Right lung (tissue), 10 donors: Measurements from ENCODE around the gene KLHL12. TPM values are rescaled to one million over a fixed set of nuclear protein-coding genes. Genes with fewer than 3 reads are reported as not detected.

Source experiments
- DNase-seq, 2 donors: peaks; one replicate each; pipeline ENCODE4 v3.0.0-alpha.2; 2013
- long read RNA-seq, 8 donors: transcript quantifications; one replicate each; lab custom pipeline, GENCODE V29; 2026
- polyA plus RNA-seq, 5 donors: library from polyadenylated mRNA; unstranded; fragments of 120-200 nt; gene quantifications; one replicate each; pipeline versions ENCODE4 v1.2.1 to v1.2.3, GENCODE V29; 2013; ENCODE audit warnings: inconsistent platforms in 1 of 5, low replicate concordance in 1 of 5; ENCODE audit not compliant: insufficient read length in 5 of 5, insufficient read depth in 1 of 5

Gene KLHL12
- polyA plus RNA-seq: 10 to 100 TPM; 29.4 to 39.6 (median 36.5) TPM
- long read RNA-seq, donor 1, transcript KLHL12-203 (12 exons, 3,359 nt): major isoform, 7 of 15 reads
- long read RNA-seq, donor 1, partial matches to known transcripts: 8 of 15 reads
- long read RNA-seq, donor 1, other reads (novel, unspliced or antisense): 0 of 15 reads
- long read RNA-seq, donor 2, transcript KLHL12-203 (12 exons, 3,359 nt): major isoform, 6 of 6 reads
- long read RNA-seq, donor 2, partial matches to known transcripts: 0 of 6 reads
- long read RNA-seq, donor 2, other reads (novel, unspliced or antisense): 0 of 6 reads
- long read RNA-seq, donor 3, partial matches to known transcripts: 0 of 2 reads
- long read RNA-seq, donor 3, other reads (novel, unspliced or antisense): 0 of 2 reads
- long read RNA-seq, donor 4, transcript KLHL12-203 (12 exons, 3,359 nt): major isoform, 6 of 6 reads
- long read RNA-seq, donor 4, partial matches to known transcripts: 0 of 6 reads
- long read RNA-seq, donor 4, other reads (novel, unspliced or antisense): 0 of 6 reads
- long read RNA-seq, donor 5, transcript KLHL12-203 (12 exons, 3,359 nt): major isoform, 10 of 15 reads
- long read RNA-seq, donor 5, partial matches to known transcripts: 5 of 15 reads
- long read RNA-seq, donor 5, other reads (novel, unspliced or antisense): 0 of 15 reads
- long read RNA-seq, donor 6, transcript KLHL12-203 (12 exons, 3,359 nt): major isoform, 8 of 8 reads
- long read RNA-seq, donor 6, partial matches to known transcripts: 0 of 8 reads
- long read RNA-seq, donor 6, other reads (novel, unspliced or antisense): 0 of 8 reads
- long read RNA-seq, donor 7, partial matches to known transcripts: 0 of 4 reads
- long read RNA-seq, donor 7, other reads (novel, unspliced or antisense): 0 of 4 reads
- long read RNA-seq, donor 8: 0 reads

DNA sequence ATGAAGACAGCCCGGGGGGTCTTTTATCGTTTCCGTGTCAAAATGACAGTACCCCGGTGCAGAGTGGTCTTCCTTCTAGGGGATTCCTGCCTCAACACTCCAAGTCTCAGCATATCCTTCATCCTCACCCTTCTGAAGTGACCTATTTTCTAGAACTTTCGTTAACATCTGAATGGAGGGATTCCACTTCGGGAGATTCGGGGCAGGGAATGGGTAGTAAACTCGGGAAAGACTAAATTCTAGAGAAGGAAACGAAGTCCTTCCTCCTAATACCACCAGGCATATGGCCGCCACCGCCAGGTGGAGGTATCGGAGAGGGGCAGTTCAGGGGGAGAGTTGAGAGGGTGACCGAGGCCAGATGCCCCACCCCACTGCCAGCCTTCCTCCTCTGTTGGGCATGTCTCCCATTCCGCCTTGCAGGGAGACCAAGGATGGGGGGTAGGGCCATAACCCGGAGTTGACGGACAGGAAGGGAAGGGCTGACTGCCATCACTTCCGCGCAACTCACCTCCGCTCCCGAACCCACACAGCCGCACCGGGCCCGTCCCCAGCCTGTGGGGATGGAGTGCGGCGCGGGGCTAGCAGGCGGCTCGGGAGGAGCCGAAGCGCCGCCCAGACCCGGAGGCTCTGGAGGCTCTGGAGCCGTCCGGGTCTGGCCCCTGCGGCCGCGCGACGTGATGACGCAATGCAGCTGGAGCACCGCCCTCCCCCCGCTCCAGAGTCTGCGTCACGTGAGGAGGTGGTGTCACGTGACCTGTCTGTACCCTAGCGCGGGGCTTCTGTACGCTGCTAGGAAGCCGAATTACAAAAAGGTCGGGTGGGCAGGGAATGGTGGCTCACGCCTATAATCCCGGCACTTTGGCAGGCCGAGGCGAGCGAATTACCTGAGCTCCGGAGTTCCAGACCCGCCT lies at the start of gene KLHL12:
TSS of gene KLHL12 (minus strand) at position 654 of the 911 bp plus-strand sequence. CDS start 2,072 bp downstream, outside the sequence.
- peak; percentile 97 for DNase-seq

DNA sequence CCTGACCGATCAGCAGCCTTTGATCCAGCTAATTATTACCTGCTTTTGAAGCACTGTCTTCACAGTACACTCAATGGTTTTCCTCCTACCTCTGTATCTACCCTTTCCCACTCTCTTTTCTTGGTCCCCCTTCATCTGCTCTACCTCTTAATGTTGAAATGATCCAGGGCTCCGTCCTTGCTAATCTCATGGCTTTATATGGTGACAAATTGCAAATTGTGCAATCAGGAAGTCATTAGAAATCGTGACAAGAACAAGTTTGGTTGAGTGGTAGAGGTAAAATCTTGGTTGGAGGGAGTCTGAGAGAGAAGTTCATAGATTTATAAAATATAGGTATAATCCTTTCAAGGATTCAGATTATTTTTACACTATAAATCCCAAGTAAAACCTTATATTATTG lies 49.6 kb upstream of the KLHL12 start:
- no peak for DNase-seq

DNA sequence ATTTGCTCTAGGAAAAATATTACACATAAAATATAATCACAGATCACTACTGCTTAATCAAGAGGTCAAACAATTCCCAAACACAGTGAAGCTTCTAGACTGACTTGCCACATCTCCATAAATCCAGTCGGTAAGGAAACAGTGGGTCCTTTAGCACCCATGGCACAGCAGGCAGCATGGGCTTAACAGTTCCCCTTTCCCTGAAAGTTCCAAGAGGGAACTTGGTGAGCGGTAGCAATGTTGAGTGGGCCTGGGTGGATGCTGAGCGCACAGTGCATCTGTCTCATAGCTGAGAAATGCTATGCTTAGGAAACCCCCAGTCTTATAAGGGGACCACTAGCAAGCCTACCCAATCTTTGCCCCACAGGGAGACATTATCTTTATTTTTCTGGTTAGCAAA lies 47.8 kb upstream of the KLHL12 start:
- no peak for DNase-seq

DNA sequence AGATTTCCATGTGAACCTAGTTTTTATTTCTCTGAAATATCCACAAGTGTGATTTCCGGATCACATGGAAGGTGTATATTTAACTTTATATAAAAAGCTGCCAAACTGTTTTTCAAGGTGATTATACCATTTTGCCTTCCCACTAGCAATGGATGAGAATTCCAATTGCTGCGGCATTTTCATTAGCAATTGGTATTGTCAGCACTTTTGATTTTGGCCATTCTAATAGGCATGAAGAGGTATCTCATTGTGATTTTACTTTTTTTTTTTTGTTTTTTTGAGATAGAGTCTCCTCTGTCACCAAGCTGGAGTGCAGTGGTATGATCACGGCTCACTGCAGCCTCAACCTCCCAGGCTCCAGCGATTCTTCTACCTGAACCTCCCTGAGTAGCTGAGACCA lies 45.0 kb upstream of the KLHL12 start:
- DNase-seq: no peak

DNA sequence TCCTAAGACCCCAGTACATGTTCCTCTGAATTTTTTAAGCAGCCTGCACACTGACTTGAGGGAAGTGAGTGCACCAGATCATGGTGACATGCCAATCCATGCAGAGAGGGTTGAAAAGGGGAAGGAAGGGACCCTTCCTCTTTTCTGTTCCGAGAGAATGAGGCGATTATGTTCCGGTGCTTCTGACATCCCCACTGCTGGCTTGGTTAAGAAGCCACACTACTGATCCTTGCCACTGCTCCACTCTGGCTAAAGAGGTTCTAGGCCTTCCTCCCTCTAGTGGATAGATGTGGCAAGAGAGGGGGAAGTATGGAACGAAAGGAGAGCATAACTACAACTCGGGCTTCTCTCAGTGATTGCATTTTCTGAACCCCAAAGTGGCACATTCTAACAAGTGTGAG lies 41.9 kb upstream of the KLHL12 start:
- DNase-seq: peak; percentile 17 to 38

DNA sequence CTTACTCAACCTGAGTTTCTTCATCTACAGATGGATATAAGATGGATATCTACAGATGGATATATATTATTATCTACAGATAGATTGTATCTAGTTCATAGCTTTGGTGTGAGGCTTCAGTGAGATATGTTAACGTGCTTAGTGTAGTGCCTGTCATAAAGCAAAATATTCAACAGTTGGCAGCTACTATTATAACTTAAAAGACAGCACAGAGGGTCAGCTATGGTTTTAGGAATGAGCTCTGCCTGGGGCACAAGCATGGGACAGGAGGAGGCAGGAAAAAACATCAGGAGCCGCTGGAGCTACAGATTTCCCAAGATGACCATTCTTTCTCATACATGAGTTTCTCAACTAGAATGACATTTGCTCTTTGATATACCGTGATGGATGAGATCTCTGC lies 41.3 kb upstream of the KLHL12 start:
- no peak for DNase-seq

DNA sequence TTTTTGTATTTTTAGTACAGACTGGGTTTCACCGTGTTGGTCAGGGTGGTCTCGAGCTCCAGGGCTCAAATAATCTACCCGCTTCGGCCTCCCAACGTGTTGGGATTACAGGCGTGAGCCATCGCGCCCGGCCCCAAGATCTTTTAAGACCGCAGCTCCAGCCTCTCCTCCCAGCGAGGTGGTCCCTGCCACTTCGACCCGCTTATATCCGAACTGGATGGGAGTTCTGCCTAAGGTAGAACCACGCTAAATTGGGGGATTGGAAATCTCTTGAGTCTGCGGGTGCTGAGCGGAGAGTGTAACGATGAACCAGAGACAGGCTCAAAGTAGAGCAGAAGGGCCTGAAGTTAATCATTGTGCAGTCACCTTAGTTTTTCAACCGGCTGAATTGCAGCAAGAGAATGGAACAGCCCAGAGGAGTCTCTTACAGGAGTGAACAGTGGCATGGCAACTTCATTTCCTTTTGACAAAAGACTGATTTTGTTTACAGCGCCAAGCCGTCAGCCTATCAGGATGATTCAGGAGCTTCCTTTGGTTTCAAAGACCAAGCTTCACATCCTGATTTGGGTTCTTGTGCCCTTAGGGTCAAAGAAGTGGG lies 40.7 kb upstream of the KLHL12 start:
- peak in 1 of 2 donors; percentile 17 for DNase-seq

DNA sequence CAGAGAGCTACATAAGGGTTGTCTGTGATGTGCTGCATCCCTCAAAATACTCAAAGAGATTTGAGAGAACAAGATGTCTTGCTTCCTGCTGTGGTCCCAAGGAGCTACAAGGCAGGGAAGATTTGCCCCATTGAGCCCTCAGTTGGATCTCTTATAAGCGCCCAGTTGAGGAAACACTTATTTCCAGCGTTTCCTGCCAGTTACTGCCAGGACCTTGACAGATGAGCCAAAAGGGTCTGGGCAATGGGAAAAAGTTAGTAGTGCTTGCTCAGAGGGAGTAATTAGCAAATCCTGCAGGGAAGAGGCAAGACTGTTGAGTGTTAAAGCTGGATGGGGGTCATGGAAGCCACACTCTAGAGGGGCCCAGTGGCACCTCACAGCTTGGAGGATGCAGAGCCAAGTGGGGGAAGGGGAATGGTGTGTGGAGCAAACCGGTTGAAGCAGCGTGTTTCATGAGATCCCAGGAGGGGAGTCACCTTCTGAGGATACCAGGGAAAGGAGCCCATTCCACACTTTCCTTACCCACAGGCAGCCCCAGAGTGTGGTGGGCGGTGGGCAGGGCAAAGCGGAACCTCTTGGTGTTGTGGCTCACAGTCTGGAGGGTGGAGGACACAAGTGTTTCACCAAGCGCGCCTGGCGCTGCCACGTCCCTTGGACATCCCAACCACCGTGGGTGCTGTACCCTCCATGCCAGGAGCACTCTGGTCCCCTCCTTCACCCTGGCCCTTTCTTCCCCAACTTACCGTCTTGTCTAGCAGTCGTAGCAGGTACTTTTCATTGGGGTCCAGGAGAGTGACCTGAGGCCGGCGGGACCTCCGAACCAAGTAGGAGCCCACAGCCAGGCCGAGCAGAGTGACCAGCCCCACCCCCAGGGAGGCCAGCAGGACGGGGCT lies 39.2 kb upstream of the KLHL12 start:
- no peak for DNase-seq

DNA sequence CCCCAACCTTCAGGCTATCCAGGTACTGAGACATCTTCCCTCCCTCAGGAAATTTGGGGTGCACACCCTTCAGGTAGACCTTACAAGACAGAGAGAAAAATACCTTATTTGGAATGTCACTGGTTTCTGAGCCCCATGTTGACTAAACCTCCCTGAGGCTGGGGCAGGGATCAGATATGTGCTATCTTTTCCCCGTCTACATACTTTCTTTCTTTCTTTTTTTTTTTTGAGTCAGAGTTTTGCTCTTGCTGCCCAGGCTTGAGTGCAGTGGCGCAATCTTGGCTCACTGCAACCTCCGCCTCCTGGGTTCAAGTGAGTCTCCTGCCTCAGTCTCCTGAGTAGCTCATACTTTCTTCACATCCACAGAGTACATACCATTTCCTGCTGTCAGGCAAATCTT lies 38.4 kb upstream of the KLHL12 start:
- no peak for DNase-seq

DNA sequence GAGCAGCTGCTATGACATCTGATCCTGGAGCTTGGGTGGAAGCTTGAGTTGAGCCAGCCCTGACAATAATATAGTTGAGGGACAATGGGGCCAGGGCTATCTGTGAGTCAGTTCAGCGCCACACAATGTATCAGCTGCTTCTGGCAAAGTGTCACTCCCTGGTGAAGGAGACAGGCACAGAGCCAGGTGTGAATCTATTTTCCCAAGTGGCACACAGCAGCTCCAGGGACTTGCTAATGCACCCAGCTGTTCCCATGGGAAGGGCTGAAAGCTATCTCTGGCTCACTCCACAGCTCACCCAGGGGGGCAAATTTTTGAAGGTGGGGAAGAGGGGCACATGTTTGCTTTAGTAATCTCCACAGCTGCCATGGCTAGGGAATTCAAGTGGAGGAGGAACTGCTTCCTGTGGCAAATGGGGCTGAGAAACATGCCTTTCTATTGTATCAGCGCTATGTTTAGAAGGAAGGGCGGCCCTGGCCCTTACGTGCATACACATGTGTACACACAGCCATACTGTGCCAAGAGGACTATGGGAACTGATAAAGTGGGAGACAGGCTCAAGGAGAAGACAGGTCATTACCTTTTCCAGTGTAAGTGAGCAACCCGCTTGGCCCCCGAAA lies 37.9 kb upstream of the KLHL12 start:
- DNase-seq: no peak

DNA sequence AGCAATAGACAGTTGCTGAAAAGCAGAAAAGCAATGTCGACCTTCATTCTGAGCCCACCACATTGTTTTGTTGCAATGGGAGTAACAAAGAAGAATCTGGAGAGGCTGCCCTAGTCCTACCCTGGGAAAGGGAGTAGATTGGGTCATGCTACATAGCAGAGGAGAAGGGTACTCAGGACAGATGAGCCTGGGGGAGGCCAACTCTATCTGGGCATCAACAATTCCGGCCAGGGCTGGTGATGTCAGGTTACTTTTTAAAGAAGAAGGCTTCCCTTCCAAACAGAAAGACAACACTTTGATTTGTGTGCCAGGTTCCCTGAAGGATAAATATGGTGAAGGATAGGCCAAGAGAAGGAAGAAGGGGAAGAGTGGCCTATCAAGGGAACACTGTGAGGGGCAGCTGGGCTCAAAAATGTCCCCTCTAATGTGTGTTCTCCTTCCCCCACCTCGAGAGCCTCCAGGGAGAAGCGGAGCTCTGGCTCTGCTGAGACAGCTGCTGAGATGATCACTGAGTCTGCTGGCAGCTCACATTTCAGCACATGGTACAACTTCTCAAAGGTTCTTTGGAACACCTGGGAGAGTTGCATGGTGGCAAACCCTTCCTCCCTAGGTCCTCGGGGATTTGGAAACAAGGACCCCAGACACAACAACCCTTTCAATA lies 34.3 kb upstream of the KLHL12 start:
- DNase-seq: no peak

DNA sequence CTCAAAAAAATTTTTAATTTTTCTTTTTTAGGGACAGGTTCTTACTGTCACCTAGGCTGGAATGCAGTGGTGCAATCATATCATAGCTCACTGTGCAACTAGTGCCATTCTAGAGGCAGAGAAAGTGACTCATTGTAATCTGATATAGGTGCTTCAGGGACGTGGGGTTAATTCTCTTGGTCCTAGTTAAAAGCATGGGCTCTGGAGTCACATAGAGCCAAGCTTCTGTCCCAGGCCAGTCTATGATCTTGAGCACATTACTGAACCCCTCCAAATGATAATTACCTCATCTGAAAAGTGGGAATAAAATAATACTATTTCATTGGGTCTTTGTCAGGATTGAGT lies 32.2 kb upstream of the KLHL12 start:
- no peak for DNase-seq

DNA sequence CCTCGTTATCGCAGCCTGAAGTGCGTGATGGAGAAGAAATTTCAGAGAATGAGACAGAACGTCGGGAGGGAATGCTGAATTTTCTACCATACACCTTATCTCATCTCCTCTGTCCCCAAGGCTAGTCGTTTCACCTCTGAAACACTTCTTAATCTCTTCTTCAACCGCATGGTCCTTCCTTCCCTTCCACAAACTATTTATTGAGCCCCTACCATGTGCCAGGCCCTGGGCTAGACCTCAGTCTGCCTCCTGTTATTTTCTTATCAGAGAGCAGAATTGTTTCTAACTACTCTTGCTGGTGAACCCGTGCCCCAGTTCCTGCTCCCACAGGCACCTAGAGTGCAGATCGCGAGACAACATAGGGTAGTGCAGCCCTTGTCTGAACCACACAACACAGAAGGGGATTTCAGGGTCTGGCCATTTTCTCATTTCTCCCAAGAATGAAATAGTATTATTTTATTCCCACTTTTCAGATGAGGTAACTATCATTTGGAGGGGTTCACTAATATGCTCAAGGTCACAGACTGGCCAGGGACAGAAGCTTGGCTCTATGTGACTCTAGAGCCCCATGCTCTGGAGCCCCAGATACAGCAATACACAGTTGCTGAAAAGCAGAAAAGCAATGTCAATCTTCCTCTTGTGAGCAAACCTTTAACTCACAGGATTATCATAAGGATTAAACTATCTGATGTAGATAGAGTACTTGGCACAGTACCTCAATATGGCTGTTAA lies 31.7 kb upstream of the KLHL12 start:
- DNase-seq: no peak

DNA sequence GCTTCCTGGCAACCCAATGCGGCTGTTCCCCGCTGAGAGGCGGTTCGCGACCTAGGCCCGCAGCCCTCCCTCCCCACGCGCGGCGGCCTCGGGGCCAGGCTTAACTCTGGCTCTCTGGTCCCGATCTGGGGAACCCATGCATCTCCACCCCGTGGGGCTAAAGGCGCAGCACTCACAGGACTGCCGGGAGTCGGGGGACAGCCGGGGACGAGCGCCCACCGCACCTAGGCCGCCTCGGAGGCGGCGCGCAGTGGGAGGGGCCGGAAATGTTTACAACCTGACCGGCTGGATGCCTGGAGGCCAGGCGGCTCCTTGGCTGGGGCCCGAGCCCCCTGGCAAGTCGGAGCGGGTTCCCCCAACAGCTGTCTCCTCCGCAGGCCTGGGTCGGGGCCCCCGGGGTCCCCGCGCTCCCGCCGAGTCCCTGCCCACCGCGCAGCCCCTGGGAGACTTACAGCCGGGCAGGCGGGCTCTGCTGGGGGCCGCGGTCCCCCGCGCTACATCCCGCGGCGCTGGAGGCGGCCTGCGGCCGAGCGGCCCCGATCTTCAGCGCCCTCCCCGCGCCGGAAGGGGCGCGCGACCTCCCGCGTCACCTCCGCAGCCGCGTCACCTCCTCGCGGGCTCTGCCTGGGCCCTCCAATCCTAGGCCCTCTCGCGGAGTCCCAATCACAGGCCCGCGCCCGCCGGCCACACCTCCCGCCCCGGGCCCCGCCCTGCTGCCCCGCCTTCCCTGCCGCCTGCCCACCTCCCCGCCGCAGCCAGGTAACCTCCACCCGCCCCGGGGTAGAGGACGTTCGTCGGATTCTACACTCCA lies 30.9 kb upstream of the KLHL12 start, which contains the start of gene ADIPOR1:
TSS of gene ADIPOR1 (minus strand) at position 580 of the 811 bp plus-strand sequence. CDS start 7,242 bp downstream, outside the sequence.
- peak; percentile 86 to 89 for DNase-seq

DNA sequence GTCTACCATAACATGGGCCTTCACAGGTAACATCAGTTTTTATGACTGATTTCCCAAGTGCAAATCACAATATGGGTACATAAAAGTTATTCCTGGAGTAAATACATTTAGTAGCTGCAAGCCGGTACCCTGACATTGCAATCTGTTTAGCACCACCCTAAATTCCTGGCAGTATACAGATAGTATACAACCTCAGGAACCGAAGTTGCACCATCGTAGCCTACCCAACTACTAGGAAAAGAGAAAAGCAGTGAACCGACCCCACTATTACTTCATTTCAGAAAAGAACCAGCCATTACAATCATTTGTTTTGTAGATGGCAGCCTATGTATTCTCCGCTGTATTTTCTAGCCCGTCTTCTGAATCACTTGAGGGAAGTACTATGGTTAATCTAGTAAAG lies 29.9 kb upstream of the KLHL12 start:
- DNase-seq: no peak

DNA sequence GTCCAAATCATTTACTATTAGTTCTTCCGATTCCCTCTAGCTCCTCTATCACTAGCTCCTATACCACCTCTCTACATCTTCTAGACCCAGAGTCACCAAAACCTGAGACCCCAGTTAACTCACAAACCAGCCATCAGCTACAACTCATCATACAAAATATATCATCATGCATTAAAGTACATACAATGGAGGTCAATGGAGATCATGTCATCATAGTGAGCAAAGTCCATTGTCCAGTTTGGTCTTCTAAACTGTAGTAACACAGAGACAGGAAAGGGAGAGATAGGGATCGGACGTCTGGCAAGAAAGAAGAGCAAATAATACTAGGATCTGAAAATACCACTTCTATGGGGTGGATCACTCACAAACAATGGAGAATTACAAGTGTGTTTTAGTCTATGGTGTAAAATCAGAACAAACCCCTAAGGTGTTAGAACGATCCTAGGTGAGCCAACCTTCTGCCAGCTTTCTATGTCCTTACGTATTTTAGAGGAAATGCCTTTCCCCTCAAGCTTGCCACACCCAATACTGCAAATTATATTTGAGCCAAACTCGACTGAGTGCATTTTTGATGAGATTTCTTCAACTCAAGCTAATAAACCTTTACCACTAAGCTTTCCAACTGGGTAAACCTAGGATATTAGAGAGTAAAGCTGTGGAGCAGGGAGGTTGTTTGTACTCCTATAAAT lies 27.2 kb upstream of the KLHL12 start:
- DNase-seq: no peak

DNA sequence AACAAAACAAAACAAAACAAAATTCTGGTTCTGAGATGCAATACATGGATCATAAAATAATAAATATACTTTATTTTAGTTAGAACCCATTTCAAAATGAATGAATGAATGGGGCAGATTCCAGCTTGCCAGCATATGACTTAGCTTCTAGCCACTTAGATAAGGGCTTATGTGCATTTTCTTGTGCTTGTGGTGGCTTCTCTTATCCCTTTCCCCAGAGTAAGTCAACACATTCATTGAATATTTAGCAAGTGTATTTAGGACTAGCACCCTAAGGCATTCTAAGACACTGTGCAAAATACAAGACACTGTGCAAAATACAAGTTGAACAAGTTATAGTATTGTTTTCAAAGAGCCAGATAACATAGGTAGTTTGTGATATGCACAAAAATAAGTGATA lies 26.4 kb upstream of the KLHL12 start:
- DNase-seq: no peak
